WTC11 (cell line): ENCODE measurements around the gene C9orf50. TPM values are rescaled to one million over a fixed set of nuclear protein-coding genes. Genes with fewer than 3 reads are reported as not detected.
"Not testable (repeated sequence)": the region's sequence is repeated elsewhere in the genome, so short reads cannot be mapped to it uniquely, and the experiment has no call there.

ENCODE experiments used
- ATAC-seq: fragments of 200-7000 bp; cut with Tn5 transposase; 2 replicates; pipeline ENCODE4 v1.10.0; 2021; ENCODE audit warnings: mild to moderate bottlenecking, moderate library complexity
- CTCF ChIA-PET: fragments of 300-600 bp; sonication (Branson Sonifier 250); formaldehyde crosslinking; loops from one replicate; lab custom pipeline; 2021; ENCODE audit warnings: antibody characterized with exemption; lab: Charles Lee
- POLR2A ChIA-PET: fragments of 350-600 bp; sonication (Branson Sonifier 250); formaldehyde crosslinking; loops from one replicate; lab custom pipeline; 2021; ENCODE audit warnings: antibody characterized with exemption; lab: Charles Lee
- DNase-seq: peaks from one replicate; pipeline ENCODE4 v3.0.0; 2021; ENCODE audit warnings: low spot score
- H3K27ac Mint-ChIP-seq: 2 replicates; pipeline ENCODE4 v1.8.0; 2021; ENCODE audit warnings: mixed read lengths
- H3K27me3 Mint-ChIP-seq: 2 replicates; pipeline ENCODE4 v1.8.0; 2021; ENCODE audit warnings: low read depth, mild to moderate bottlenecking, moderate library complexity, mixed read lengths
- H3K36me3 Mint-ChIP-seq: 2 replicates; pipeline ENCODE4 v1.8.0; 2021; ENCODE audit warnings: mixed read lengths
- H3K4me1 Mint-ChIP-seq: 2 replicates; pipeline ENCODE4 v1.8.0; 2022; ENCODE audit warnings: mixed read lengths
- H3K4me3 Mint-ChIP-seq: 2 replicates; pipeline ENCODE4 v1.8.0; 2021; ENCODE audit warnings: mild to moderate bottlenecking, moderate library complexity, mixed read lengths
- H3K9me3 Mint-ChIP-seq: 2 replicates; pipeline ENCODE4 v1.8.0; 2021; ENCODE audit warnings: mixed read lengths
- AFF4 ChIP-seq: sonication (generic); formaldehyde crosslinking; IDR thresholded peaks from 2 replicates; pipeline ENCODE4 v1.8.1; 2023; ENCODE audit warnings: mild to moderate bottlenecking, missing genetic modification reagents, borderline replicate concordance
- AR ChIP-seq: fragments of 250-450 bp; sonication (Bioruptor Pico); IDR thresholded peaks from 2 replicates; pipeline ENCODE4 v1.9.0; 2021; ENCODE audit warnings: mild to moderate bottlenecking
- FOXP1 ChIP-seq: sonication (generic); formaldehyde crosslinking; IDR thresholded peaks from 2 replicates; pipeline ENCODE4 v1.8.0; 2022; ENCODE audit warnings: missing genetic modification reagents, mild to moderate bottlenecking, moderate library complexity, borderline replicate concordance
- GRHL2 ChIP-seq: fragments of 250-450 bp; sonication (Bioruptor Pico); IDR thresholded peaks from 2 replicates; pipeline ENCODE4 v1.8.0; 2022; ENCODE audit warnings: mild to moderate bottlenecking, moderate library complexity; ENCODE audit not compliant: insufficient replicate concordance, severe bottlenecking
- GTF2I ChIP-seq: fragments of 250-450 bp; sonication (Bioruptor Pico); conservative IDR thresholded peaks from 2 replicates; pipeline ENCODE4 v1.4.0; 2021; ENCODE audit warnings: mild to moderate bottlenecking
- OVOL2 ChIP-seq: fragments of 250-450 bp; sonication (Bioruptor Pico); IDR thresholded peaks from 2 replicates; pipeline ENCODE4 v1.9.0; 2021; ENCODE audit warnings: mild to moderate bottlenecking, borderline replicate concordance
- RORB ChIP-seq: fragments of 250-450 bp; sonication (Bioruptor Pico); IDR thresholded peaks from 2 replicates; pipeline ENCODE4 v1.9.0; 2021; ENCODE audit warnings: mild to moderate bottlenecking
- SP1 ChIP-seq: sonication (generic); formaldehyde crosslinking; conservative IDR thresholded peaks from 2 replicates; pipeline ENCODE4 v1.8.1; 2022; ENCODE audit warnings: missing genetic modification reagents
- ZBTB21 ChIP-seq: sonication (generic); formaldehyde crosslinking; IDR thresholded peaks from 2 replicates; pipeline ENCODE4 v1.8.1; 2023; ENCODE audit warnings: mild to moderate bottlenecking, missing genetic modification reagents, borderline replicate concordance
- ZNF317 ChIP-seq: sonication (generic); formaldehyde crosslinking; IDR thresholded peaks from 2 replicates; pipeline ENCODE4 v1.8.1; 2023; ENCODE audit warnings: low read depth, mild to moderate bottlenecking, moderate library complexity, missing genetic modification reagents, borderline replicate concordance
- ZNF396 ChIP-seq: fragments of 250-450 bp; sonication (Bioruptor Pico); IDR thresholded peaks from 2 replicates; pipeline ENCODE4 v1.8.0; 2021; ENCODE audit warnings: mild to moderate bottlenecking, moderate library complexity, borderline replicate concordance
- ZNF423 ChIP-seq: fragments of 250-450 bp; sonication (Bioruptor Pico); IDR thresholded peaks from 2 replicates; pipeline ENCODE4 v2.1.2; 2022; ENCODE audit warnings: mild to moderate bottlenecking, moderate library complexity
- total RNA-seq: library from RNA; stranded (reverse); gene quantifications from 3 replicates; pipeline ENCODE4 v1.2.3, GENCODE V29; 2021
- TF ChIP-seq, protein P1 (sequence below): fragments of 250-450 bp; sonication (Bioruptor Pico); IDR thresholded peaks from 2 replicates; pipeline ENCODE4 v1.9.0; 2021; ENCODE audit warnings: mild to moderate bottlenecking
- TF ChIP-seq, protein P2 (sequence below): fragments of 250-450 bp; sonication (Bioruptor Pico); IDR thresholded peaks from 2 replicates; pipeline ENCODE4 v1.9.0; 2021; ENCODE audit warnings: mild to moderate bottlenecking, borderline replicate concordance

C9orf50 gene
- total RNA-seq, 1 experiment from 2014 or later = 0.11 TPM

DNA sequence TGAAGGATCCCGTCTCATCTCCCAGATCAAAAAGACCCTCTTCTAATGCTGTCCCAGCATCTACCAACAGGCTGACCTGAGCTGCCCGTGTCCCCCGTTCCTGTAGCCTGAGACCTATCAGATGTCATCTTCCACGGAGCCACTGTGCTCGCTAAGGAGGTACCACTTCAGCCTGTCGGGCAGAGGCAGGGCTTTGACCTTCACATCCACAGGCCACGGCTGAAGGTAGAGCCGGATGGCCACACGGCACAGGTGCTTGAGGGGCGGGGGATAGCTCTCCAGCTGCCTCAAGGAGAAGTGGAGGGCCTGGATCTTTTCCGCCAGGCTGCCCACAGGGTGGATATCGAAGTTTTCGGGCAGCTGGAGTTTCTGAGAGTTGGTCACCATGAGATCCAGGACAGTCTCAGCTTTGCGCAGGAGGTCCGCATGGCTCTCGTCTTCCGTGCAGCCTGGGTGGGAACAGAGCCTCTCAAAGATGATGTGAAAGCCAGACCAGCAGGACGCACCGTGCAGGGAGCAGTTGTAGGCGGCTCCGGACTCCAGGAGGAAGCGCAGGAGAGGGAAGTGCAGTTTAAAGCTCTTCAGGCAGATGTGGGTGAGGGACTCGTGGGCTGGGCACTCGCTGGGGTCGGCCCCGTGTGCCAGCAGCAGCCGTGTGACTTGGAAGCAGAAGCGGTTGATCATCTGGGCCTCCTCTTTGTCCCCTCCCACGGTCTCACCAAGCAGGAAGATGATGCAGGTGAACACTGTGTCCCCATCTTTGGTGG lies 17.0 kb upstream of the C9orf50 start:
- Mint-ChIP-seq H3K9me3 (no peaks in the 10 kb centered on the region), H3K4me3 (no peak overlapping the region), H3K4me1 (peaks cover 14% of the 10 kb centered on the region), H3K27me3 (no peaks in the 10 kb centered on the region; the same call in 1 of the 2 replicates), H3K27ac (0 out of 2 replicates have a peak overlapping the region, but pooled peaks have one; percentile 7), H3K36me3 (peaks cover 24% of the 10 kb centered on the region)
- ATAC-seq (no peak), DNase-seq (no peak)
- POLR2A ChIA-PET = no interaction called here
- CTCF ChIA-PET = interaction anchor here (0.5 to 2.0 kb wide), 6 partner anchors 12 to 236 kb away, joined by 3 to 10 read pairs (median 3); partner anchors contain the start of genes NTMT1 and TOR1B
- TF ChIP-seq FOXP1 (CRISPR knock-in tag) (0 out of 2 replicates have a peak, but pooled peaks have one; percentile 2), OVOL2 (no peak), SP1 (CRISPR knock-in tag) (no peak), RORB (CRISPR knock-in tag) (no peak), ZNF423 (CRISPR knock-in tag) (no peak)
- TF ChIP-seq, protein P1, sequence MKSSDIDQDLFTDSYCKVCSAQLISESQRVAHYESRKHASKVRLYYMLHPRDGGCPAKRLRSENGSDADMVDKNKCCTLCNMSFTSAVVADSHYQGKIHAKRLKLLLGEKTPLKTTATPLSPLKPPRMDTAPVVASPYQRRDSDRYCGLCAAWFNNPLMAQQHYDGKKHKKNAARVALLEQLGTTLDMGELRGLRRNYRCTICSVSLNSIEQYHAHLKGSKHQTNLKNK (CRISPR knock-in tag) = 0 out of 2 replicates have a peak, but pooled peaks have one; percentile 19
- TF ChIP-seq, protein P2, sequence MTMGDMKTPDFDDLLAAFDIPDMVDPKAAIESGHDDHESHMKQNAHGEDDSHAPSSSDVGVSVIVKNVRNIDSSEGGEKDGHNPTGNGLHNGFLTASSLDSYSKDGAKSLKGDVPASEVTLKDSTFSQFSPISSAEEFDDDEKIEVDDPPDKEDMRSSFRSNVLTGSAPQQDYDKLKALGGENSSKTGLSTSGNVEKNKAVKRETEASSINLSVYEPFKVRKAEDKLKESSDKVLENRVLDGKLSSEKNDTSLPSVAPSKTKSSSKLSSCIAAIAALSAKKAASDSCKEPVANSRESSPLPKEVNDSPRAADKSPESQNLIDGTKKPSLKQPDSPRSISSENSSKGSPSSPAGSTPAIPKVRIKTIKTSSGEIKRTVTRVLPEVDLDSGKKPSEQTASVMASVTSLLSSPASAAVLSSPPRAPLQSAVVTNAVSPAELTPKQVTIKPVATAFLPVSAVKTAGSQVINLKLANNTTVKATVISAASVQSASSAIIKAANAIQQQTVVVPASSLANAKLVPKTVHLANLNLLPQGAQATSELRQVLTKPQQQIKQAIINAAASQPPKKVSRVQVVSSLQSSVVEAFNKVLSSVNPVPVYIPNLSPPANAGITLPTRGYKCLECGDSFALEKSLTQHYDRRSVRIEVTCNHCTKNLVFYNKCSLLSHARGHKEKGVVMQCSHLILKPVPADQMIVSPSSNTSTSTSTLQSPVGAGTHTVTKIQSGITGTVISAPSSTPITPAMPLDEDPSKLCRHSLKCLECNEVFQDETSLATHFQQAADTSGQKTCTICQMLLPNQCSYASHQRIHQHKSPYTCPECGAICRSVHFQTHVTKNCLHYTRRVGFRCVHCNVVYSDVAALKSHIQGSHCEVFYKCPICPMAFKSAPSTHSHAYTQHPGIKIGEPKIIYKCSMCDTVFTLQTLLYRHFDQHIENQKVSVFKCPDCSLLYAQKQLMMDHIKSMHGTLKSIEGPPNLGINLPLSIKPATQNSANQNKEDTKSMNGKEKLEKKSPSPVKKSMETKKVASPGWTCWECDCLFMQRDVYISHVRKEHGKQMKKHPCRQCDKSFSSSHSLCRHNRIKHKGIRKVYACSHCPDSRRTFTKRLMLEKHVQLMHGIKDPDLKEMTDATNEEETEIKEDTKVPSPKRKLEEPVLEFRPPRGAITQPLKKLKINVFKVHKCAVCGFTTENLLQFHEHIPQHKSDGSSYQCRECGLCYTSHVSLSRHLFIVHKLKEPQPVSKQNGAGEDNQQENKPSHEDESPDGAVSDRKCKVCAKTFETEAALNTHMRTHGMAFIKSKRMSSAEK = no peak

DNA sequence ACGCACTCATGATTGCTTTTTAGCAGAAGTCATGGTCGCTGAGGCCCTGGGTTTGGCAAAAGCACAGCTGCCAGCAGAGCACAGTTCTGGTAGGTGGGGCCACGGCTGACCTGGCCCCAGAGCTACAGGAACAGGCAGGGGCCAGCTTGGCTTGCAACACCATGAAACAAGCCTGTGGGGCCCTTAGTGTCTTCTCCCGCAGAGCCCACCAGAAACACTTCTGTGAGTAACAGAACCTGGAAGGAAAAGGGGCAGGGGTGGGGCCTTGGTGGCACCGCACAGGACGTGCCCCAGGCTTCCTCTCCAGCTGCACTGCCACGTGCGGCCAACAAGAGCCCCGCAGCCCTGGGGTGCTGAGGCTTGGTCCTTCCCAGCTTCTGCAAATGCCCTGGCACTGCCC lies 16.2 kb upstream of the C9orf50 start:
- H3K36me3 Mint-ChIP-seq = peaks cover 31% of the 10 kb centered on the region
- TF ChIP-seq AFF4 (no peak), ZBTB21 (CRISPR knock-in tag) (no peak), ZNF317 (CRISPR knock-in tag) (no peak), ZNF396 (CRISPR knock-in tag) (no peak), GTF2I (no peak), GRHL2 (CRISPR knock-in tag) (no peak), AR (CRISPR knock-in tag) (no peak)
- no peaks in the 10 kb centered on the region for H3K9me3 Mint-ChIP-seq
- ChIA-PET POLR2A (no interaction called here), CTCF (interaction anchor here (1.0 to 2.0 kb wide), 4 partner anchors 11 to 494 kb away, joined by 3 to 10 read pairs (median 3); partner anchors contain the start of gene NTMT1)
- H3K27ac Mint-ChIP-seq = no peak overlapping the region
- ATAC-seq (no peak), DNase-seq (no peak)
- no peak overlapping the region for H3K4me3 Mint-ChIP-seq
- peaks cover 11% of the 10 kb centered on the region for H3K4me1 Mint-ChIP-seq
- no peaks in the 10 kb centered on the region for H3K27me3 Mint-ChIP-seq

DNA sequence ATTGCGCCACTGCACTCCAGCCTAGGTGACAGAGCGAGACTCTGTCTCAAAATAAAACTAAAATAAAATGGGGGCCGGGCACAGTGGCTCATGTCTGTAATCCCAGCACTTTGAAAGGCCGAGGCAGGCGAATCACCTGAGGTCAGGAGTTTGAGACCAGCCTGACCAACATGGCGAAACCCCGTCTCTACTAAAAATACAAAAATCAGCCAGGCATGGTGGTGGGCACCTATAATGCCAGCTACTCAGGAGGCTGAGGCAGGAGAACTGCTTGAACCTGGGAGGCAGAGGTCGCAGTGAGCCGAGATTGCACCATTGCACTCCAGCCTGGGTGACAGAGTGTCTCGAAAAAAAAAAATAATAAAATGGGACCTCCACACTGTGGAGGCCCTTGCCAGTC lies 15.4 kb upstream of the C9orf50 start:
- CTCF ChIA-PET = interaction anchor here (1.1 to 2.0 kb wide), 2 partner anchors 12 to 493 kb away, joined by 3 to 10 read pairs; no protein-coding TSS in a partner anchor
- peaks cover 31% of the 10 kb centered on the region for H3K36me3 Mint-ChIP-seq

More for the DNA sequence above, 15.4 kb upstream of the C9orf50 start:
- peaks cover 11% of the 10 kb centered on the region for H3K4me1 Mint-ChIP-seq
- H3K27me3 Mint-ChIP-seq, H3K27ac Mint-ChIP-seq, ATAC-seq, POLR2A ChIA-PET, DNase-seq, H3K9me3 Mint-ChIP-seq, H3K4me3 Mint-ChIP-seq: not testable (repeated sequence)
